Hepatocyte (in vitro differentiated cells): Measurements from ENCODE around the gene CLTCL1.

ENCODE experiments used
- EZH2 ChIP-seq: fragments of 200-600 bp; sonication (generic); IDR thresholded peaks from 2 replicates; pipeline ENCODE4 v1.6.1; 2016; ENCODE audit warnings: antibody characterized with exemption, mild to moderate bottlenecking, borderline replicate concordance
- TF ChIP-seq, protein P1 (sequence below): fragments of 200-600 bp; sonication (generic); IDR thresholded peaks from 2 replicates; pipeline ENCODE4 v1.5.1; 2016; ENCODE audit warnings: antibody characterized with exemption, mild to moderate bottlenecking; ENCODE audit not compliant: poor library complexity

GRCh38 chr22:19329454-19329853 is 37.9 kb upstream of the CLTCL1 start:
- TF ChIP-seq, protein P1, sequence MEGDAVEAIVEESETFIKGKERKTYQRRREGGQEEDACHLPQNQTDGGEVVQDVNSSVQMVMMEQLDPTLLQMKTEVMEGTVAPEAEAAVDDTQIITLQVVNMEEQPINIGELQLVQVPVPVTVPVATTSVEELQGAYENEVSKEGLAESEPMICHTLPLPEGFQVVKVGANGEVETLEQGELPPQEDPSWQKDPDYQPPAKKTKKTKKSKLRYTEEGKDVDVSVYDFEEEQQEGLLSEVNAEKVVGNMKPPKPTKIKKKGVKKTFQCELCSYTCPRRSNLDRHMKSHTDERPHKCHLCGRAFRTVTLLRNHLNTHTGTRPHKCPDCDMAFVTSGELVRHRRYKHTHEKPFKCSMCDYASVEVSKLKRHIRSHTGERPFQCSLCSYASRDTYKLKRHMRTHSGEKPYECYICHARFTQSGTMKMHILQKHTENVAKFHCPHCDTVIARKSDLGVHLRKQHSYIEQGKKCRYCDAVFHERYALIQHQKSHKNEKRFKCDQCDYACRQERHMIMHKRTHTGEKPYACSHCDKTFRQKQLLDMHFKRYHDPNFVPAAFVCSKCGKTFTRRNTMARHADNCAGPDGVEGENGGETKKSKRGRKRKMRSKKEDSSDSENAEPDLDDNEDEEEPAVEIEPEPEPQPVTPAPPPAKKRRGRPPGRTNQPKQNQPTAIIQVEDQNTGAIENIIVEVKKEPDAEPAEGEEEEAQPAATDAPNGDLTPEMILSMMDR: no peak
- TF ChIP-seq EZH2: no peak
